Measurements from ENCODE around the gene SERPINB10.
A peak's percentile ranks its signal among the peaks of the same experiment; 100 is the strongest.
"Not testable (repeated sequence)": the region's sequence is repeated elsewhere in the genome, so short reads cannot be mapped to it uniquely, and the experiment has no call there.

The SERPINB10 gene

GRCh38 chr18:63890950-63891304 is 16.8 kb upstream of the SERPINB10 start:
- ATAC-seq (no peak), DNase-seq (no peak)

- ATAC-seq (no peak), DNase-seq (no peak)
Observed at GRCh38 chr18:63892566-63892965, 15.2 kb upstream of the SERPINB10 start.

- ATAC-seq, result no peak
Observed at GRCh38 chr18:63894106-63894772, 13.5 kb upstream of the SERPINB10 start.

GRCh38 chr18:63895190-63895589 is 12.6 kb upstream of the SERPINB10 start:
- DNase-seq (no peak), ATAC-seq (no peak)

More at GRCh38 chr18:63894106-63894772, 13.5 kb upstream of the SERPINB10 start:
- DNase-seq, result no peak

GRCh38 chr18:63897072-63897471 is 10.7 kb upstream of the SERPINB10 start:
- ATAC-seq (no peak), DNase-seq (no peak)

- no peak for ATAC-seq
Observed at GRCh38 chr18:63899206-63899605, 8.6 kb upstream of the SERPINB10 start.

GRCh38 chr18:63903851-63904570 is 3.7 kb upstream of the SERPINB10 start:
- DNase-seq (no peak), ATAC-seq (no peak)

More at GRCh38 chr18:63899206-63899605, 8.6 kb upstream of the SERPINB10 start:
- no peak for DNase-seq

- DNase-seq (no peak), ATAC-seq (no peak)
Observed at GRCh38 chr18:63904694-63905093, 3.1 kb upstream of the SERPINB10 start.

- ATAC-seq, result no peak
Observed at GRCh38 chr18:63905361-63905760, 2.4 kb upstream of the SERPINB10 start.

GRCh38 chr18:63906056-63906455 is 1.7 kb upstream of the SERPINB10 start:
- no peak for ATAC-seq
- DNase-seq, result no peak

More at GRCh38 chr18:63905361-63905760, 2.4 kb upstream of the SERPINB10 start:
- DNase-seq, result no peak

GRCh38 chr18:63908858-63909257 is 1.1 kb downstream of the SERPINB10 start:
- ATAC-seq (no peak), DNase-seq (no peak)

GRCh38 chr18:63909870-63910269 is 2.1 kb downstream of the SERPINB10 start:
- ATAC-seq, result no peak
- no peak for DNase-seq

GRCh38 chr18:63917817-63918216 is 10.1 kb downstream of the SERPINB10 start:
- DNase-seq (no peak), ATAC-seq (no peak)

GRCh38 chr18:63922049-63922448 is 14.3 kb downstream of the SERPINB10 start:
- ATAC-seq (no peak), DNase-seq (no peak)

- no peak for DNase-seq
- ATAC-seq, result no peak
Observed at GRCh38 chr18:63924551-63924950, 16.8 kb downstream of the SERPINB10 start.

- DNase-seq, result no peak
Observed at GRCh38 chr18:63928331-63928730, 20.6 kb downstream of the SERPINB10 start.

GRCh38 chr18:63929369-63929768 is 21.6 kb downstream of the SERPINB10 start:
- ATAC-seq, DNase-seq: not testable (repeated sequence)

More at GRCh38 chr18:63928331-63928730, 20.6 kb downstream of the SERPINB10 start:
- ATAC-seq, result no peak

GRCh38 chr18:63930773-63931354 is 23.1 kb downstream of the SERPINB10 start:
- no peak for DNase-seq
- no peak for ATAC-seq

GRCh38 chr18:63936156-63936931 is 28.6 kb downstream of the SERPINB10 start:
- DNase-seq, result peak; percentile 76
- ATAC-seq, result peak; percentile 92

GRCh38 chr18:63936932-63937393 is 29.2 kb downstream of the SERPINB10 start:
- no peak for ATAC-seq

GRCh38 chr18:63940008-63940407 is 32.2 kb downstream of the SERPINB10 start:
- ATAC-seq (no peak), DNase-seq (no peak)

More at GRCh38 chr18:63936932-63937393, 29.2 kb downstream of the SERPINB10 start:
- no peak for DNase-seq

GRCh38 chr18:63940543-63941050 is 32.8 kb downstream of the SERPINB10 start:
- ATAC-seq, DNase-seq: not testable (repeated sequence)

All from stimulated activated naive CD8-positive, alpha-beta T cell treated with anti-CD3 and anti-CD28 coated beads, Interleukin-15, Interleukin-2, amounts not matched to agents 100 U/mL and 50 U/mL, for 24 hours (primary cell).